Loucy (cell line): Measurements from ENCODE around the gene DDN.

Source experiments
- H2AFZ ChIP-seq: fragments of 200-600 bp; sonication (generic); 2 replicates; pipeline ENCODE4 v1.6.0; 2016; ENCODE audit warnings: antibody characterized with exemption, mild to moderate bottlenecking, low read length, moderate library complexity
- H3F3A ChIP-seq: fragments of 200-600 bp; 2 replicates; pipeline ENCODE4 v1.6.0; 2016; ENCODE audit warnings: antibody characterized with exemption, low read depth, mild to moderate bottlenecking
- H3K27me3 ChIP-seq: fragments of 200-600 bp; sonication (generic); 2 replicates; pipeline ENCODE4 v1.6.1; 2014; ENCODE audit warnings: low read length, mild to moderate bottlenecking; ENCODE audit not compliant: insufficient read depth, poor library complexity, severe bottlenecking
- H3K36me3 ChIP-seq: fragments of 200-600 bp; sonication (generic); 2 replicates; pipeline ENCODE4 v1.6.1; 2016; ENCODE audit warnings: low read length; ENCODE audit not compliant: insufficient read depth
- H3K4me1 ChIP-seq: fragments of 200-600 bp; sonication (generic); 2 replicates; pipeline ENCODE4 v1.5.1; 2014; ENCODE audit warnings: low read length, mild to moderate bottlenecking; ENCODE audit not compliant: insufficient read depth, poor library complexity, severe bottlenecking
- H3K4me2 ChIP-seq: fragments of 200-600 bp; sonication (generic); 2 replicates; pipeline ENCODE4 v1.6.0; 2014; ENCODE audit warnings: antibody characterized with exemption, low read length, low read depth, mild to moderate bottlenecking; ENCODE audit not compliant: poor library complexity, severe bottlenecking
- H3K4me3 ChIP-seq: fragments of 200-600 bp; sonication (generic); 2 replicates; pipeline ENCODE4 v1.5.1; 2014; ENCODE audit warnings: low read length, mild to moderate bottlenecking, mixed read lengths; ENCODE audit not compliant: poor library complexity, severe bottlenecking
- H3K79me2 ChIP-seq: fragments of 200-600 bp; sonication (generic); 2 replicates; pipeline ENCODE4 v1.6.1; 2014; ENCODE audit warnings: low read length; ENCODE audit not compliant: insufficient read depth
- H3K9ac ChIP-seq: fragments of 200-600 bp; sonication (generic); 2 replicates; pipeline ENCODE4 v1.6.0; 2014; ENCODE audit warnings: mild to moderate bottlenecking, low read depth, low read length, moderate library complexity; ENCODE audit not compliant: poor library complexity, severe bottlenecking
- H3K9me2 ChIP-seq: fragments of 200-600 bp; sonication (generic); replicated peaks from 2 replicates; pipeline ENCODE4 v1.6.1; 2016; ENCODE audit warnings: low read depth, low read length, mixed read lengths
- H3K9me3 ChIP-seq: fragments of 200-600 bp; sonication (generic); 2 replicates; pipeline ENCODE4 v1.6.1; 2014; ENCODE audit warnings: mild to moderate bottlenecking, antibody characterized with exemption, low read length, low read depth; ENCODE audit not compliant: insufficient read depth
- H4K20me1 ChIP-seq: fragments of 200-600 bp; sonication (generic); 2 replicates; pipeline ENCODE4 v1.6.0; 2014; ENCODE audit warnings: antibody characterized with exemption, low read length, mild to moderate bottlenecking; ENCODE audit not compliant: insufficient read depth, poor library complexity, severe bottlenecking
- CTCF ChIP-seq: fragments of 200-600 bp; sonication (generic); conservative IDR thresholded peaks from 2 replicates; pipeline ENCODE4 v1.5.1; 2014; ENCODE audit warnings: mild to moderate bottlenecking, antibody characterized with exemption, low read length
- EZH2phosphoT487 ChIP-seq: fragments of 200-600 bp; IDR thresholded peaks from 2 replicates; pipeline ENCODE4 v1.6.1; 2018; ENCODE audit warnings: antibody characterized with exemption, mild to moderate bottlenecking, moderate library complexity, borderline replicate concordance

Gene DDN

DNA sequence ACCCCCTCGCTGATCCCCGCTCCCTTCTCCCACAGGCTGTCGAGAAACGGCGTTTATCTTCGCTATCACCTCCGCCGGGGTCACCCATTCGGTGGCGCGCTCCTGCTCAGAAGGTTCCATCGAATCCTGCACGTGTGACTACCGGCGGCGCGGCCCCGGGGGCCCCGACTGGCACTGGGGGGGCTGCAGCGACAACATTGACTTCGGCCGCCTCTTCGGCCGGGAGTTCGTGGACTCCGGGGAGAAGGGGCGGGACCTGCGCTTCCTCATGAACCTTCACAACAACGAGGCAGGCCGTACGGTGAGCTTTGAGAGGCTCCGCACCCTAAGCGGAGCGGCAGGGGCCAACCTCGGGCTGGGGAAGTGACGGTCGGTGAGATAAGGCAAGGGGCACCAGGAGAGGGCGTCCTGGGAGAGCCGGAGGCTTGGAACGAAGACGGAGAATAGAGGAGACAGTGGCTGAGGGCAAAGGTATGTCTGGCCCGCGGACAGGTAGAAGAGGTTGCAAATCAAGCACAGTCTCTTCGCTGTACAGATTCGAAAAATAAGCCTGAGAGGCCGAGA, 18.7 kb downstream of the DDN start:
- no peak overlapping the region for H2AFZ ChIP-seq
- no peak overlapping the region for H3K4me3 ChIP-seq
- H3K27me3 ChIP-seq, result no peaks in the 10 kb centered on the region
- H3K36me3 ChIP-seq, result no peaks in the 10 kb centered on the region
- H4K20me1 ChIP-seq, result no peaks in the 10 kb centered on the region
- H3K9me2 ChIP-seq, result no peaks in the 10 kb centered on the region
- H3K9me3 ChIP-seq, result no peaks in the 10 kb centered on the region
- no peak overlapping the region for H3K4me2 ChIP-seq
- peaks cover 4% of the 10 kb centered on the region for H3K4me1 ChIP-seq
- no peak for TF ChIP-seq CTCF
- no peak for TF ChIP-seq EZH2phosphoT487
- H3F3A ChIP-seq, result no peaks in the 10 kb centered on the region
- H3K9ac ChIP-seq, result no peak overlapping the region
- no peaks in the 10 kb centered on the region for H3K79me2 ChIP-seq

DNA sequence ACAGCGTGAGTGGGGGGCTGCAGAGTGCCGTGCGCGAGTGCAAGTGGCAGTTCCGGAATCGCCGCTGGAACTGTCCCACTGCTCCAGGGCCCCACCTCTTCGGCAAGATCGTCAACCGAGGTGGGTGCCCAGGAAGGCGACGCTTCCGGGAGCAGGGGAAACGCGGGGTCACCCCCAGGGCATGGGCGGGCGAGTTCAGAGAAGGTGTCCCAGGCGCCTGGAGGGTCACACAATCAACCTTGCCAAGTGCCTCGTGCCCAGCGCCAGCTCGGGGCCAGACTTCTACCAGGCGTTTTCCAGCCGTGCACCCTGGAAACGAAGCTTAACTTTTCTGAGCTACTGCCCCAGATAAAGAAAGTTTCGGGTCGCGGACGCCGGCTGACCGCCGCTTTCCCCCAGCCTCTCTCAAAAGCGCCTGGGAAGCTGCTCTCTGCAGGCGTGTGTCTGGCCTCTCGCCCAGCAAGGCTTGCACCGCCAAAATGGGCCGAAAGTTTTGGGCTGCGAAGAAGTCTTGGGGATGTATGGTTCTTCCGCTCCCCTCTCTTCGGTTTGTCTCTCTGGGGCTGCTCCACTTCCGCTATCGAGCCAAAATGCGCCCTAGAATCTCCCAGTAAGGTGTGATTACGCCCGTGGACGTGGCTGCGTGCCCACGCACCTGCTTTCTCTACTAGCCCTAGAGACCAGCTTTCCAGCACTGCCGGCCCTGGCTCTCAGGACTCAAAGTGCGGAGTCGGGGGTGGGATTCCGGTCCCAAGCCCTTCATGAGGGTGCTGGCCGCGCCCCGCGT, 19.4 kb downstream of the DDN start:
- H3K4me3 ChIP-seq, result no peak overlapping the region
- H3K4me1 ChIP-seq, result peaks cover 4% of the 10 kb centered on the region
- H2AFZ ChIP-seq, result no peak overlapping the region
- TF ChIP-seq EZH2phosphoT487, result no peak
- TF ChIP-seq CTCF, result no peak
- no peaks in the 10 kb centered on the region for H3F3A ChIP-seq
- no peak overlapping the region for H3K4me2 ChIP-seq
- H3K27me3 ChIP-seq, result no peaks in the 10 kb centered on the region
- H3K79me2 ChIP-seq, result no peaks in the 10 kb centered on the region
- no peaks in the 10 kb centered on the region for H3K36me3 ChIP-seq
- no peak overlapping the region for H3K9ac ChIP-seq
- no peaks in the 10 kb centered on the region for H4K20me1 ChIP-seq
- no peaks in the 10 kb centered on the region for H3K9me3 ChIP-seq
- H3K9me2 ChIP-seq, result no peaks in the 10 kb centered on the region

DNA sequence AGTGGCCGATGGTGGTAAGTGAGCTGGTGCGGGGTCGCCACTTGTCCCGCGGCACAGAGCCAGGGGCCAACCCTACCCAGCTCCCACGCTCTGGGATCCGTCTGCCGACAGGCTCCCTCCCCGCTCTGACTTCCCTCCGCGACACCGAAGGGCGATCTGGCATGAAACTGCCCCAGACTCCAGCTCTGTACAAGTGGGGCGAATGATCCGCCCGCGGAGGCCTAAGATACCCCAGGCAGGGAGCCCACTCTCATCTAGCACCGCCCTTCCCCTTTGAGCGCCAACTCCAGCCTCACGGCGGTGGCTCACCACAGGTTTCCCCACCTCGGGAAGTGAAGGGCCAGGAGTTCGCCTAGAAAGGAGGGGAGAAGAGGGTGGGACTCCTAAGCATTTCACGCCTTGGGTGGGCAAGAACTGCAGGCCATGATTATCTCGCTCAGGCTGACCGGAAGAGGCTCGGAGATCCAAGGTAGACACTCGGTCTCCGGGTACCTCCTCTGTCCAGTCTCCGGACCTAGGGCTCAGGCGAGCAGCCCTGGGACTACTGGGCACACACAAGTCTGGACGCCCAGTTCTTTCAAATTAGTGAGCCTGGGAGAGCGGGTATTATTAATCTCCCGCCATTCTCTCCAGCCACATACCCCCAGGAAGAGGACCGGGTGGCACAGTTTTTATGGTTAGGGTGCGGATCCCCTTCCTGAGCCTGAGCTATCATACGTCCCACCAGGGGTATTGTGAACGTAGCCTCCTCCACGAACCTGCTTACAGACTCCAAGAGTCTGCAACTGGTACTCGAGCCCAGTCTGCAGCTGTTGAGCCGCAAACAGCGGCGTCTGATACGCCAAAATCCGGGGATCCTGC, 20.2 kb downstream of the DDN start:
- H4K20me1 ChIP-seq, result no peaks in the 10 kb centered on the region
- TF ChIP-seq CTCF (no peak), EZH2phosphoT487 (no peak)
- H3K4me3 ChIP-seq, result no peak overlapping the region
- no peaks in the 10 kb centered on the region for H3K9me3 ChIP-seq
- H3K79me2 ChIP-seq, result no peaks in the 10 kb centered on the region
- no peaks in the 10 kb centered on the region for H3K27me3 ChIP-seq
- peaks cover 4% of the 10 kb centered on the region for H3K4me1 ChIP-seq
- H3K9me2 ChIP-seq, result no peaks in the 10 kb centered on the region
- H3K9ac ChIP-seq, result no peak overlapping the region
- H3K36me3 ChIP-seq, result no peaks in the 10 kb centered on the region
- no peaks in the 10 kb centered on the region for H3F3A ChIP-seq
- no peak overlapping the region for H3K4me2 ChIP-seq
- H2AFZ ChIP-seq, result no peak overlapping the region
